AG09309 (cell line): Measurements from ENCODE around the gene IQCM.

Source experiments
- DNase-seq: peaks from one replicate; pipeline ENCODE4 v3.0.0-alpha.2; 2010; ENCODE audit warnings: low read depth
- H3K4me3 ChIP-seq: 2 replicates; pipeline ENCODE4 v1.5.1; 2011; ENCODE audit warnings: mild to moderate bottlenecking, low read depth, low read length, moderate library complexity; ENCODE audit not compliant: control insufficient read depth
- CTCF ChIP-seq: IDR thresholded peaks from 2 replicates; pipeline ENCODE4 v1.5.1; 2011; ENCODE audit warnings: mild to moderate bottlenecking, low read depth, low read length, inconsistent platforms; ENCODE audit not compliant: insufficient read depth, control insufficient read depth; ENCODE audit errors: missing control alignments

The IQCM gene

GRCh38 chr4:149716728-149717127 lies 98.9 kb downstream of the IQCM start:
- TF ChIP-seq CTCF = no peak
- H3K4me3 ChIP-seq = no peak overlapping the region
- DNase-seq = no peak

GRCh38 chr4:149715822-149716585 lies 99.6 kb downstream of the IQCM start:
- DNase-seq = no peak
- TF ChIP-seq CTCF = no peak
- H3K4me3 ChIP-seq = no peak overlapping the region

- no peak overlapping the region for H3K4me3 ChIP-seq
- no peak for DNase-seq
- TF ChIP-seq CTCF = no peak
These were observed 102.6 kb downstream of the IQCM start for GRCh38 chr4:149713031-149713430.

- TF ChIP-seq CTCF = no peak
- DNase-seq = no peak
- H3K4me3 ChIP-seq = no peak overlapping the region
These were observed 103.9 kb downstream of the IQCM start for GRCh38 chr4:149711593-149712365.

GRCh38 chr4:149709640-149710039 lies 106.0 kb downstream of the IQCM start:
- no peak for DNase-seq
- no peak for TF ChIP-seq CTCF
- no peak overlapping the region for H3K4me3 ChIP-seq

- no peak overlapping the region for H3K4me3 ChIP-seq
- DNase-seq = peak; percentile 11
- no peak for TF ChIP-seq CTCF
These were observed 107.0 kb downstream of the IQCM start for GRCh38 chr4:149708513-149709130.
